HUES6 (cell line): ENCODE measurements around the gene DPYSL3.

ENCODE experiments used
- H3K27ac ChIP-seq: 2 replicates; pipeline ENCODE4 v1.7.0; 2013; ENCODE audit warnings: low read depth, mild to moderate bottlenecking, low read length, inconsistent platforms
- H3K27me3 ChIP-seq: 2 replicates; pipeline ENCODE4 v1.6.1; 2013; ENCODE audit warnings: low read length; ENCODE audit not compliant: control insufficient read depth, insufficient read depth
- H3K36me3 ChIP-seq: 2 replicates; pipeline ENCODE4 v1.6.1; 2013; ENCODE audit warnings: low read length; ENCODE audit not compliant: control insufficient read depth, insufficient read depth
- H3K4me1 ChIP-seq: 2 replicates; pipeline ENCODE4 v1.6.1; 2013; ENCODE audit warnings: low read length; ENCODE audit not compliant: control insufficient read depth, insufficient read depth
- H3K4me3 ChIP-seq: 2 replicates; pipeline ENCODE4 v1.5.1; 2013; ENCODE audit warnings: low read depth, low read length
- H3K9ac ChIP-seq: one replicate; pipeline ENCODE4 v1.6.1; 2013; ENCODE audit warnings: mild to moderate bottlenecking, low read length
- H3K9me3 ChIP-seq: 2 replicates; pipeline ENCODE4 v1.6.1; 2013; ENCODE audit warnings: low read depth, low read length; ENCODE audit not compliant: control insufficient read depth, insufficient read depth

Gene DPYSL3

GRCh38 chr5:147512659-147513379 lies 3.0 kb upstream of the DPYSL3 start:
- Histone ChIP-seq H3K27ac (no peak overlapping the region), H3K36me3 (no peaks in the 10 kb centered on the region), H3K4me3 (no peak overlapping the region), H3K9me3 (no peaks in the 10 kb centered on the region), H3K27me3 (peaks cover 27% of the 10 kb centered on the region), H3K9ac (no peak overlapping the region), H3K4me1 (peaks cover 17% of the 10 kb centered on the region)

GRCh38 chr5:147510885-147511284 lies 1.0 kb upstream of the DPYSL3 start:
- Histone ChIP-seq H3K4me3 (no peak overlapping the region), H3K27me3 (peaks cover 27% of the 10 kb centered on the region), H3K4me1 (peaks cover 22% of the 10 kb centered on the region), H3K9ac (no peak overlapping the region), H3K36me3 (no peaks in the 10 kb centered on the region), H3K9me3 (no peaks in the 10 kb centered on the region), H3K27ac (no peak overlapping the region)

GRCh38 chr5:147509041-147509709 lies 693 bp downstream of the DPYSL3 start:
- H3K4me1 ChIP-seq, result peaks cover 22% of the 10 kb centered on the region
- H3K4me3 ChIP-seq, result peak overlapping the region; percentile 94
- H3K27ac ChIP-seq, result peak overlapping the region; percentile 32; the same call in 1 of the 2 replicates
- no peaks in the 10 kb centered on the region for H3K9me3 ChIP-seq
- H3K36me3 ChIP-seq, result no peaks in the 10 kb centered on the region
- peaks cover 27% of the 10 kb centered on the region for H3K27me3 ChIP-seq
- H3K9ac ChIP-seq, result peak overlapping the region; percentile 84

GRCh38 chr5:147508711-147509040 lies 1.2 kb downstream of the DPYSL3 start:
- Histone ChIP-seq H3K4me3 (peak overlapping the region; percentile 94), H3K36me3 (no peaks in the 10 kb centered on the region), H3K9me3 (no peaks in the 10 kb centered on the region), H3K4me1 (peaks cover 22% of the 10 kb centered on the region), H3K27me3 (peaks cover 27% of the 10 kb centered on the region), H3K27ac (no peak overlapping the region), H3K9ac (peak overlapping the region; percentile 84)

- H3K9me3 ChIP-seq, result no peaks in the 10 kb centered on the region
- peak overlapping the region; percentile 94 for H3K4me3 ChIP-seq
- no peaks in the 10 kb centered on the region for H3K36me3 ChIP-seq
- H3K4me1 ChIP-seq, result peaks cover 22% of the 10 kb centered on the region
- H3K27me3 ChIP-seq, result peaks cover 27% of the 10 kb centered on the region
- no peak overlapping the region for H3K27ac ChIP-seq
- H3K9ac ChIP-seq, result no peak overlapping the region
Observed at GRCh38 chr5:147507480-147508126, 2.3 kb downstream of the DPYSL3 start.

GRCh38 chr5:147504535-147504934 lies 5.3 kb downstream of the DPYSL3 start:
- Histone ChIP-seq H3K4me1 (peaks cover 16% of the 10 kb centered on the region), H3K27ac (no peak overlapping the region), H3K27me3 (peaks cover 9% of the 10 kb centered on the region; the same call in 1 of the 2 replicates), H3K9ac (no peak overlapping the region), H3K36me3 (no peaks in the 10 kb centered on the region), H3K9me3 (peaks cover 4% of the 10 kb centered on the region; the same call in 1 of the 2 replicates), H3K4me3 (no peak overlapping the region)

- Histone ChIP-seq H3K36me3 (no peaks in the 10 kb centered on the region), H3K9ac (no peak overlapping the region), H3K4me3 (no peak overlapping the region), H3K27ac (no peak overlapping the region), H3K4me1 (peaks cover 16% of the 10 kb centered on the region), H3K27me3 (peaks cover 4% of the 10 kb centered on the region; the same call in 1 of the 2 replicates), H3K9me3 (peaks cover 4% of the 10 kb centered on the region; the same call in 1 of the 2 replicates)
Observed at GRCh38 chr5:147504011-147504410, 5.9 kb downstream of the DPYSL3 start.

GRCh38 chr5:147490989-147491388 lies 18.9 kb downstream of the DPYSL3 start:
- peak overlapping the region; percentile 38; the same call in 1 of the 2 replicates for H3K27ac ChIP-seq
- peak overlapping the region; percentile 47 for H3K9ac ChIP-seq
- H3K4me1 ChIP-seq, result peaks cover 42% of the 10 kb centered on the region
- peak overlapping the region; percentile 23 for H3K4me3 ChIP-seq
- no peaks in the 10 kb centered on the region for H3K9me3 ChIP-seq
- no peaks in the 10 kb centered on the region for H3K36me3 ChIP-seq
- no peaks in the 10 kb centered on the region for H3K27me3 ChIP-seq

- Histone ChIP-seq H3K36me3 (no peaks in the 10 kb centered on the region), H3K27ac (no peak overlapping the region; the same call in 1 of the 2 replicates), H3K4me1 (peaks cover 69% of the 10 kb centered on the region), H3K4me3 (no peak overlapping the region), H3K9me3 (no peaks in the 10 kb centered on the region), H3K27me3 (no peaks in the 10 kb centered on the region), H3K9ac (no peak overlapping the region)
Observed at GRCh38 chr5:147487031-147487750, 22.7 kb downstream of the DPYSL3 start.

GRCh38 chr5:147485814-147486213 lies 24.1 kb downstream of the DPYSL3 start:
- H3K27me3 ChIP-seq, result no peaks in the 10 kb centered on the region
- H3K27ac ChIP-seq, result no peak overlapping the region
- H3K4me3 ChIP-seq, result no peak overlapping the region
- no peaks in the 10 kb centered on the region for H3K9me3 ChIP-seq
- H3K4me1 ChIP-seq, result peaks cover 59% of the 10 kb centered on the region
- no peaks in the 10 kb centered on the region for H3K36me3 ChIP-seq
- no peak overlapping the region for H3K9ac ChIP-seq
